ENCODE data around the gene ADAMTS8. TPM values are rescaled to one million over a fixed set of nuclear protein-coding genes. Genes with fewer than 3 reads are reported as not detected.
A peak's percentile ranks its signal among the peaks of the same experiment; 100 is the strongest.
"Not testable (repeated sequence)": the region's sequence is repeated elsewhere in the genome, so short reads cannot be mapped to it uniquely, and the experiment has no call there.

ADAMTS8 gene
- total RNA-seq, 1 donor from 2014 or later: not detected

DNA sequence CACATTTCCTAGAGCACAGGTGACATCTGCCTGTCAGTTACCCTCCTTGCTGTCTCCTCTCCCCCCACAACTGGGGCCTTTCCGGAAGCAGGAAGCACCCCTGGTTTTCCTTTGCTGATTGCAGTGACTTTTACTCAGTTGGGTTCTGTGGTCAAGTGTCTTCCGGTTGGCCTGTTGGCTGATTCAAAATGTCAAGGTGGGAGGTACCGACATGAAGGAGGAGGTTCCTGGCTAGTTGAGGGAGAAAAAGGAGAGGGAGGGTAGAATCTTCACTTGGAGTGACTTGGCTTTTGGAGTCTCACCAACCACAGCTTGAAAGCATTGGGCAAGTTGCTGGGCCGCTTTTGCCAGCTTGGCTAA, 10.7 kb upstream of the ADAMTS8 start:
- DNase-seq (ENCODE audit: low read depth): no peak

DNA sequence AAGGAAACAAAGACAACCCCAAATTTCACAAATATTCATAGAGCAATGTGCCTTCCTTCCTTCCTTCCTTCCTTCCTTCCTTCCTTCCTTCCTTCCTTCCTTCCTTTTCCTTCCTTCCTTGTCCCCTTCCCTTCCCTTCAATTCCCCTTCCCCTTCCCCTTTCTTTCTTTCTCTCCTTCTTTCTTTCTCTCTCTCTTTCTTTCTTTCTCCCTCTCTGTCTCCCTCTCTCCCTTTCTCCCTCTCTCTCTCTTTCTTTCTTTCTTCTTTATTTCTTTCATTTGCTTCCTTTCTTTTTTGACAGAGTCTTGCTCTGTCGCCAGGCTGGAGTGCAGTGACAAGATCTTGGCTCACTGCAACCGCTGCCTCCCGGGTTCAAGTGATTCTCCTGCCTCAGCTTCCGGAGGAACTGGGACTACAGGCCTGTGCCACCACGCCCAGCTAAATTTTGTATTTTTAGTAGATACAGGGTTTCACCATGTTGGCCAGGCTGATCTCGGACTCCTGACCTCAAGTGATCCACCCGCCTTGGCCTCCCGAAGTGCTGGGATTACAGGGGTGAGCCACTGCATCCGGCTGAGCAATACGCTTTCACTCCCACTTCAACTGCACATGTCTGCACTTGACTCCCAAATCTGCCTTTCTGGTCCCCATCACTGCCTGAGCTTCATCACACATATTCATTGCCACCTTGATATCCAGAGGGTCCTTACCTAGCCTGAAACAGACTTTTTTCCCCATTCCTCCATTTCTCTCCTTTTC, 10.2 kb upstream of the ADAMTS8 start:
- not testable (repeated sequence) for DNase-seq (ENCODE audit: low read depth)

DNA sequence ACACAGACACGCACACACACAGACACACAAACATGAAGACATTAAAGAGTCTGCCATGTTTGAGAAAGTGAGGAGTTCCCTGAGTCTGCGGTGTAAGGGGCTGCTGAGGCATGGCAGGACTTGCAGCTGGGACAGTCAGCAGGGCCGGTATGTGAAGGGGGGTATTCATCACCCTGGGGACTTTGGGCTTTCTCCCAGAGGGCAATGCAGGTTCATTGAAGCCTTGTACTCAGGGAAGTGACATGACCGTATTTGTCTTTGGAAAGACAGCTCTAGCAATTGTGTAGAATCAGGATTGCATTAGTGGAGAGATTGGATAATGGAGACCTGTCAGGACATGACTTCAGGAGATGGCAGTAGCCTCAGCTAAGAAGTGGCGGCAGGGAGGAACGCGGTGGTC, 9.4 kb upstream of the ADAMTS8 start:
- no peak for DNase-seq (ENCODE audit: low read depth)

DNA sequence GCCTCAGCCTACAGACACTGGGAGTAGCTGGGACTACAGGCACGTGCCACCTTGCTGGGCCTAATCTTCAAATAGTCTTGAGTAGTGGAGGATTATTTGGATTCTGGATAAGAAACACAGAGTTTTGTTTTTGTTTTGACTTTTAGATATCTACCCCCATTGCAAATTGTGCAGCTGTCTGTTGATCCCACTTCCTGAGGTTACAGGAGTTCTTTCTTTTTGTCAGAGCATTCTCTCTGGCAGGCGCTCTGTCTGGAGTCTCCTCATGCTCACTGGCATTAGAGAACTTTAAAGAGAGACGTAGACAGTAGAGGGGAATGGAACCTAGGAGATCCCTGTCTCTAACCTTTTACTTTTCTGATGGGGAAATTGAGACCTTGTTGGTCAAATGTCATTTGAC, 7.8 kb upstream of the ADAMTS8 start:
- DNase-seq (ENCODE audit: low read depth): no peak

DNA sequence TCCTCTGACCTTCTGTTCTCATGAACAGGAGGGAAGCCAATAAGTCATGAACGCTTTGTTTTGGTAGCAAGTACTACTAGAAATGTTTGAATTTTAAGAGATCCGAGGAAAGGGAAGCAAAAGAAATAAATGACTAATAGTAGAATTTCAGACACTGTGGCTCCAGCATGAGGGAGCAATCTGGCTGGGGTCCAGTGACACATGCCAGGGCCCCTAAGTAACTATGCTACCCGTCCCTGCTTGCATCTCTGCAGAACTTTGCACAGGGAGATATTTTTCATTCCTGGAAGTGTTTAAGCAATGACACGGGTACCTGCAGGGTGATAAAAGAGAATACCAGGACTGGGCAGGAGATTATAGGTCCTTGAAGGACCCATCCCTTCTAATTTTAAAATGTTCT, 7.3 kb upstream of the ADAMTS8 start:
- no peak for DNase-seq (ENCODE audit: low read depth)

DNA sequence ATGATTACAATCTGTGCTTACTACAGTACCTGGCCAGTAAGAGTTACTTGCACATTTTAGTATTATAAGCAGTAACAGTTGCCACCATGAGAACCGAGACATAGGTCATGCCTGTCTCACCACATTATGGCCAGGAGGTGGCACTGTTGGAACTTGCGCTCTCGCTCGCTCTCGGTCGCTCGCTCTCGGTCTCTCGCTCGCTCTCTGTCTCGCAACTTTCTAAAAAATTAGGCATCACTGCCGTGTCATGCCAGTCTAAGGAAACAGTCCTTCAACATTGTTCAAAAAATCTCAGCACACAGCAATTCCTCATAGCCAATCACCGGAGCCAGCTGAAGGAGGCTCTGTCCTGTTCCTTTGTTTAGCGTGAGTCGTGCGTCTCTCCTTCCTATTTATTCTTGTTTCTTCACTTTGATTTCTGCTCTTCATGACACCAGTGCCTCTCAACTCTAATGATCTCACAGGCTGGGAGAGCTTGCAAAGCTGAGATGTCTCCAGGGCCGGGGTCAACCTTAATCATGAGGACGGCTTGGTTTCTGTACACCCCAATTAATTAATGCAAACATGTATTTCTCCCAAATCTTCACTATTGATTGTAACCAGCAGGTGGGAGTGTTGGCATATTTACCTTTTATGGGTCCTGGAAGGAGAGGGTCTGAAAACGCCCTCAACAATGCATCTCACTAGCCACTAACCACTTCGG, 6.3 kb upstream of the ADAMTS8 start:
- DNase-seq (ENCODE audit: low read depth): peak; percentile 70

DNA sequence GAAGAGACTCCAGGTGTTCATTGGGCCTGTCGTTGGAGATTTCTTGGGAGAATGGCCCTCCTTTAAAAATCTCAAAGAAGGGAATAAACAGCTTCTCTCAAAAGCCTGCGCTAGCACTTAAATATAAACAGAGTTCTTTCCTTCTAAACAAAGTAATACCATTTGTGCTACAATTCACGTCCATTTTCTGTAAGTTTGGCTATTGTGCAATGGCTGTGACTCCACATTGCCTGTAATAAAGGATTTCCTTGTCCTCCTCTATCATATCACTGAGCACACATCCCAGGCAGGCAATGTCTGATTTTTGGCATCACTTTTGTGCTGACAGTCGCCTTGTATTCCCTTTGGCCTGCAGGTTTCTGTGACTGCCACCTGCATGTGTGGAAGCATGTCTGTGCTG, 4.9 kb upstream of the ADAMTS8 start:
- DNase-seq (ENCODE audit: low read depth): no peak

DNA sequence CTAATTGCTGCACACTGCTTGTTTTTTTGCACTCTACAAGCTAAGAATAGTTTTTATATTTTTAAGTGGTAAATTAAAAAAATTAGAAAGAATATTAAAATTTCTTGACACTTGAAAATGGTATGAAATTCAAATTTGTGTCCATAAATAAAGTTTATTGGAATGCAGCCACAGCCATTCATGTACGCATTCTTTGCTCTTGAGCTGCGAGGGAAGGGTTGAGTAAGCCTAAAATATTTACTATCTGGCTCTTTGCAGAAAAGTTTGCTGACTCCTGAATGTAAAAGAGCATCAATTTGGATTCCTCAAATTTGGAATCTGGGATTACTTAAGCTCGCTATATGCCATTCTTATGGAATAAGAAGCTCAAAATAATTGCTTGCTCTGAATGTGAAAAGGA, 3.4 kb upstream of the ADAMTS8 start:
- no peak for DNase-seq (ENCODE audit: low read depth)

DNA sequence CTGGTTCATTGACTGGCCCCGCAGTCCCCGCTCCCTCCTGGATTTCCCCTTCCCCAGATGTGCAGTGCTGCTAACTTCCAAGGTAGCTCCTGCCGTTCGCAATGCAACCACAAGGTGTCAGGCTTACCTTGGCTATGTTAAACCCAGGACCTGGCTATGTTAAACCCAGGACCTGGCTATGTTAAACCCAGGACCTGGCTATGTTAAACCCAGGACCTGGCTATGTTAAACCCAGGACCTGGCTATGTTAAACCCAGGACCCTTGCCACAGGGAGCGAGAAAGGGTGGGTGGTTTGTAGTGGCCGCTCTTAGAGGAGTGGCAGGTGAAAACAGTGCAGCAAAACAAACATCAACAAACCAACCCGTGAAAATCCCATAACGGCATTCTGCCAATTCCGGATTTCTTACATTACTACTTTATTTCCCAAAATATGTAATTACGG, 2.9 kb upstream of the ADAMTS8 start:
- DNase-seq (ENCODE audit: low read depth): peak; percentile 59

DNA sequence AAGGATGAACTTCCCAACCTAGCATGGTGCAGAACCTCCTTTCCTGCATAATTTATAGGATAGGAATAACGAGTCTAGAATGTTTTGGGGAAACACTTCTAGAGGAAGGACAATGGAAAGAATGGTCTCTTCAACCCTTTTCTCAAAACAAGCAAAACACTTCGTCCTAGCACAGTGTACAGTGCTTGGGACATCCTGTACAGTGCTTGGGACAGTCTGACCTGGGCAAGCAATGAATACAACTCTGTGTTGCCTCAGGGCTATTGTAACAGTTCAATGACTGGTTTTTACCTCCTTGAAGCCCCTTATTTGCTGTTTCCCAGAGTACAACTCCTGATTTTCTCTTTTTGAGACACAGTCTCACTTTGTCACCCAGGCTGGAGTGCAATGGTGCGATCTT, 1.6 kb upstream of the ADAMTS8 start:
- no peak for DNase-seq (ENCODE audit: low read depth)

DNA sequence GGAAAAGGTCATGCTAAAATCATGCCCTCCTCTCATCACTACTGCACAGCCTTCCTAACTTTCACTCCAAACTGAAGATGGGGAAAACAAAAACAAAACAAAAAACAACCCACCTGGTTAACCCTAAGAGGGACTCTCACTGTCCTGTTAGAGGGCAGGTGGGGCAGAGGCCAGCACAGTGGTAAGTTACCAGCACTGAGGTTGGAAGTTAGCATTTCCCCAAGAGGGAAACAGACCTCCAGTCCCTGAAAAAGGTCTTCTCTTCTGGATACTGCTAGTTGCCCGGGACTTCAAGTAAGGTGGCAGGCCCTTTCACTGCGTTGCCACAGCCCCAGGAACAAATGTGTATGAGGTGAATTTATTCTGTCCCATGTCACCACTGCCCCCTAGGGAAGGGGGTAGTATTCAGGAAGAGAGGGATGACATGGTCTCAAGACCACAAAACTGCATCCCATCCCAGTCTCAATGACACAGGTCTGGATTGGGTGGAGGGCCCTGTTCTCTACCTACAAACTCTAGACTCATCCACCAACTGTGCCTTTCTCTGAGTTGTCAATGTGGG, 792 bp upstream of the ADAMTS8 start:
- no peak for DNase-seq (ENCODE audit: low read depth)

DNA sequence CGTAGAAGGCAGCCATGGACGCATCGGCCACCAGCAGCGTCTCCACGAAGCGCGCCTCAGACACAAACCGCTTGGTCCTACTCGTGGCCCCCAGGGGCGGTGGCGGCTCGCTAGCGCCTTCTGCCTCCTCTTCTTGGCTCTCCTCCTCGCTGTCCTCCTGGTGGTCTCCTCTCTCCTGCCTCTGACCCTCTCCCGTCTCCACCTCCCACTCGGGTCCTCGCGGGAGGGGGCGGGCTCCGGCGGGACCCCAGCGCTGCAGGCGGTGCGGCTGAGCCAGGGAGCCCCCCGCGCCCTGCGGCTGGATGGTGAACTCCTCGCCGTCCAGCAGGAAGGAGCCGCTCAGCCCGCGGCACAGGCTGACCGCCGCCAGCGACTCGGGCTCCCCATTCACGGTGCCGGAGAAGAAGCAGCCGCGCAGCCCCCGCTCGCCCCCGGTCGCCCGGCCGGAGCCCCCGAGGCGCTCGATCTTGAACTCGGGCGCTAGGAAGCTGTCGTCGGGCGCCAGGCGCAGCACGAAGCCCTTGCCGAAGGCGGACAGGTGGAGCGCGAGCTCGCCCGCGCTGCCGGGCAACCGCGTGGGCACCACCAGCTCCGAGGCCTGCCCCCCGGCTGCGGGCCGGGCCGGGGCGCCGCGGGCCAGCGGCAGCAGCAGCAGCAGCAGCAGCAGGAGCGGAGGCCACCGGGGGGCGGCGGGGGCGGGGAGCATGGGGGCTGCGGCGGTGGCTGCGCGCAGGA, 661 bp downstream of the ADAMTS8 start:
- DNase-seq (ENCODE audit: low read depth): no peak

DNA sequence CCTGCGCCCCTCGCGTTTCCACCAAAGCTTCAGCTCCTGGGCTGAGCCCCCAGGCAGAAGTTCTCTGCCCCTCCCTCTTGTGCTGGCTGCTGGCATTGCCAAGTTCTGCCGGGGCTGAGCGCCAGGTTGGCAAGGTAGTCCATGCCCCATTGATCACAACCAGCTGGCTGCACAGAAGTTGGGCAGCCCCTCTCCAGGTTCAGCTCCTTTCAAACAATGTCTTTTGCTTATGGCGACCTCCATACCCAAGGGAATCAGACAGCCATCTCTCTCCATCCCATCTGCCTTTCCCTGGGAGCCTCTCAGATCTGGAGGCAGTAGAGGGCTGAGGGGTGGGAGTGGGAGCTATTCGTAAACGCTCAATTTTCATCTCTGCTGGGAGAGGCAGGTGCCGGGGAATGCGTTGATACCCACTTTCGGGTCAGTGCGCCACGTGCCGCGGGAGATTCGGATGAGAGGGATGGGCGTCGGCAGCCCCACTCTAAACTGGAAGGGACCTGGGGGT, 1.5 kb downstream of the ADAMTS8 start:
- no peak for DNase-seq (ENCODE audit: low read depth)

DNA sequence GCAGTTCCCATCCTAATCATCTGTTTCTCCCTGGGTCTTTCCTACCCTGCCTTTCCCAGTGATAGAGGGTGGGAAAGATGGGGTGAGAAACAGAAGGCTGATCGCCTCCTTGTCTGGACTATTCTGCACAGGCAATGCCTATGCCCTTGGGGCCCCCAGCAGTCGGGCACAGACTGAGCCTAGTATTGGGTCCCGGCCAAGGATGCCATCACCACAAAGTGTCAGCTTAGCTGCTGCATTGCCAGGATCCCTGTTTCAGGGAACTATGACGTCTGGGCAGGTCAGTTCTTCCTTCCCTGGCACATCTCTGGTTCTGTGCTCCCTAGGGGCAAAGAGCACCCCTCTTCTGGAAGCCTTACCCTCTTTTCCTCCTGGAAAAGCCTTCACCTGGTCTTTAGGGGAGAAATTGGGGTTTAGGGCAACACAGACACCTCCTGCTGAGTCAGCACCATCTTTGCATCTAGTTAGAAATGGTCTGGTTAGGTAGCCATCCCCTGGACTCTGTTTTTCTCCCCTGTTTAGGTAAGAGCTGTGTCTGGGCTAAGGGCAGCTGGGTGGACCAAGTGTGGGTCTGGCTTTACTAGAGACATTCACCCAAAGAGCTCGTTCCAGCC, 2.1 kb downstream of the ADAMTS8 start:
- no peak for DNase-seq (ENCODE audit: low read depth)

DNA sequence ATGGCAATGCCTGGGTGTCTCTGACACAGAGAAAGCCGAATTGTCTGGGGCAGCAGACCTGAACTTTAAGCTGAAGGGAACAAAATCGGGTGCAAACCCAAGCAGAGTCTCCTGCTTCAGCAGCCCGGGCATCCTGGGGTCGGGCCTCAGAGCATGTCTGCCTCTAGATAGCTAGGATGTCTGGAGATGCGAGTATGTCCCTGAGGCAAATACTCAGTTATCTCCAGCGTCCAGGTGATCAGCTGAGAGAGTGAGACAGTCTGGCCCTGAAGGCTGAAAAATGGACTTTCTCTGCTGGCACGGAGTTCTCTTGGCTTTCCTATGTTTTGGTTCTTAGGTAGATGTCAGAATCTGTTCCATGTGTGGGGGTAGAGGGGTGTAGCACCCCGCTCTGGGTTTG, 3.3 kb downstream of the ADAMTS8 start:
- no peak for DNase-seq (ENCODE audit: low read depth)

DNA sequence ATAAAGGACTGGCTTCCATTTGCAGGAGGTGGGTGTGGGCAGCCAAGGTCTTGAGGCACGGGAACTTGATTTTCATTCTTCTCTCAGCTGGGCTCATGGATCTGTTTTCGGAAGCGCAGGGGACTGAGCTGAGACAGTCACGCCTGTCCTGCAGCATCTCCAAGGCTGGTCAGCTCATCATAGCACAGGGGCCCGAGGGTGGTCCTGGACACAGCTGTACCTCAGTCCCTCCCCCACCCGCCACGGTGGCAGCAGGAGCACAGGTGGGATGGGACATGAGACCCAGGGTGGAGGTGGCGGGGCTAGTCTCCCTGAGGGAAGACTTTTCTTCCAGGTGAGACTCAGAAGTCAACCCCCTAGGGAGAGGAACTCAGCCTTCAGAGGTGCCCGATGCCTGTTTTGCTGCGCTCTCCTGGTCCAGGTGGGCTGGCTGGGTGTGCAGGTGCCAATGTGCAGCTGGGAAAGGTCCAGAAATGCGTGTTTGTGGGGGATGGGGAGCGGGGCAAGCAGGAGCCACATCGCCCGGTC, 3.7 kb downstream of the ADAMTS8 start:
- DNase-seq (ENCODE audit: low read depth): no peak

DNA sequence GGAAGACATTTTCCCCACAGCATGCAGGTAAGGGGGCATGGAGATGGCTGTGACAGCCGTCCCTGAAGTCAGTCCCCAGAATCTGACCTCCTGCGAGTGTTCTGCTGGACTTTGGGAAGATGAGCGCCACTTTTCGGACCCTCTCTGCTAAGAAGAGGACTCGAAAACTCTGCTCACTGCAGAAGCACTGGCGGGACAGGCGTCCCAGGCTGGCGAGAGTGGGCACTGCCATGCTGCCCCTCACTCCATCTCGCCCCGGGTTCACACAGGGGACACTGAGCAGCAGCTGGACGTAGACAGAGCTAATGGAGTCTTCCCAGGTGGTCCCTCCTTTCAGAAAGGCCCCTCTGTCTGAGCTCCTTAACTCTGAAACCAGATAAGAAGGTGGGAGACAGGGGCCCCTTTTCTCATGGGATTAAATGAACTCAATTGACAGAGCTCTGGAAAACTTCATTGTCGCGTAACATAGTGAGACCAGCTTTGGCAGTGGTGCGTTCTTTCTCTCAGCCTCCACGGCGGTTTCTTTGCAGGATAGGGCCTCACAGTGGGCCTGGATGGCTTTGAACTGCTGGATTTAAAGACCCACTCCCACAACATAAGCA, 4.8 kb downstream of the ADAMTS8 start:
- no peak for DNase-seq (ENCODE audit: low read depth)

DNA sequence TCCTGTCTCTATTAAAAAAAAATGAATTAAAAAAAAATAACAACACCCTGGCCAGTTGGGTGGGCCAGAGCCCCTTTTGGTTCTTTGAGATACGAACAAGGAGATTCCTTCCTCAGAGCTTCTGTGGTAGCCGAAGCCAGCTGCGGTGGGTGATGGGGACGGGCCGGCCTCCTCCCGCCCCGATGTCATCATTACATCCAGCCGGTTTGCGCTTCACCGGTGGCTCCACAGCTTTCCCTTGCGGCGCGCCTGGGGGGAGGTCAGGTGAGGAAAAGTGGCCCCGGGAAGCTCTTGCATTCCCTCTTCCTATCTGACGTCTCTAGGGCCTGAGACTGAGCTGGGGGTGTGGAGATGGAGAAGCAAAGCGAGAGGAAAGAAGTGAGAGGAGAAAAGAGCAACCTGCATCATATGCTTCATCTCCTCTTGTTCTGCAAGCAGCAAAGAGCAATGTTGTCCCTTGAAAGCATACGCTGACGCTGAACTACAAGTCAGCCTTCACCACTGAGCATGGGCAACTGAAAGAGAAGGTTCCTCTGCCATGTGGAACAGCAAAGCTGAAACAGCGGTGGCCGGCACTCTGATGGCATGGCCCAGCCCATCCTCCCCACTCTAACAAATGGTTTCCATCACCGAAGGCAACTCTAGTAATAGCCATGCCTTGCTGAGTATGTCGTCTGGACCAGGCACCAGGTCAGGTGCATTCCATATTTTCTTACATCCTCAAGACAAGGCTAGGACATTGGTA, 6.0 kb downstream of the ADAMTS8 start:
- DNase-seq (ENCODE audit: low read depth): no peak

DNA sequence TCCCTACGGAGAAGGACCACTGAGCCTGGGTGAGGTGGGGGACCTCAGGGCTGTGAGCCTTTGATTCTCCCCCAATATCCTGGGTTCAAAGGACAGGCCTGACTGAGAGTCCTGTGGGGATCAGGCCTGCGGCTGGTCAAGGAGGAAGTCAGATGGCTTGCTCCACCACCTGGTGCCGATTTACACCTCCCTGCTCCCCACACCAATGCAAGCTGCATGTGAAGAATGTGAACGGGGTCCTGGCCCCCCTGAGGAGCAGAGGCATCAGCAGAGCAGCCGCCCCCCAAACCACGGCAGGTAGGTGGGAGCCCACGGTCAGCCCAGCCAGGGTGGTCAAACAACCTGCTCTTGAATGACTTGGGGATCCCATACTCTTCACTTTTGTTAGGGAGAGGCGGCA, 6.7 kb downstream of the ADAMTS8 start:
- no peak for DNase-seq (ENCODE audit: low read depth)

DNA sequence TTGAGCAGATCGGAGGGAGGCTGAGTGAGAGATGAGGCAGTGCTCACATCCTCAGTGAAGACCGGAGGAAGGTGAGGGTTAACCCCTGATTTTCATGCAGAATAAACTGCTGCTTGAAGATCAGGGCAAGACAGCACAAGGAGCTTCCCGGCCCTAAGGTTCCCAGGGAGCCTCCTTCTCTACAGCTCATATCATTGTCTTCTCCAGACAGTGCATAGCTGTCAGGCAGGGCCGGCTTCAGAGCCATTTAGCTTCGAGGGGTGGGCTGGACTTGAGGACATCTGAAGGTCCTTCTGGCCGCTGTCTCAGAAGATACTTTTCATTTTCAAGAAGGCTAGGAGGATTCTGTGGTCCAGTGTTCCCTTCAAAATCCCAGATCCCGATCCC, 7.2 kb downstream of the ADAMTS8 start:
- DNase-seq (ENCODE audit: low read depth): no peak

All from renal cortical epithelial cell (primary cell).